OCI-LY7 (cell line): ENCODE results near the gene VPS26B. TPM values are rescaled to one million over a fixed set of nuclear protein-coding genes. Genes with fewer than 3 reads are reported as not detected.

ENCODE experiments used
- BruUV-seq: library from RNA; stranded (reverse); fragments of 400-500 nt; replicated peaks from 2 replicates; lab custom pipeline; 2021; lab: Mats Ljungman, UMichigan
- CTCF ChIA-PET: fragments of 300-600 bp; sonication (Branson Sonifier 250); formaldehyde crosslinking; loops from one replicate; lab custom pipeline; 2022; ENCODE audit warnings: antibody characterized with exemption; ENCODE audit not compliant: unreplicated experiment; lab: Charles Lee
- POLR2A ChIA-PET: fragments of 300-600 bp; sonication (Branson Sonifier 250); formaldehyde crosslinking; loops from one replicate; lab custom pipeline; 2022; ENCODE audit warnings: antibody characterized with exemption; lab: Charles Lee
- DNase-seq: peaks from one replicate; pipeline ENCODE4 v3.0.0-alpha.2; 2015; ENCODE audit warnings: low spot score
- H2AFZ ChIP-seq: fragments of 200-600 bp; sonication (generic), shearing (Covaris generic); 2 replicates; pipeline ENCODE4 v1.6.1; 2014; ENCODE audit warnings: mild to moderate bottlenecking, antibody characterized with exemption, low read length, moderate library complexity
- H3K27ac ChIP-seq: fragments of 200-600 bp; sonication (generic); 2 replicates; pipeline ENCODE4 v1.5.1; 2014; ENCODE audit warnings: mixed run types, low read depth, mild to moderate bottlenecking, moderate library complexity, low read length, inconsistent platforms; ENCODE audit not compliant: poor library complexity, severe bottlenecking
- H3K36me3 ChIP-seq: fragments of 200-600 bp; sonication (generic); 2 replicates; pipeline ENCODE4 v1.6.1; 2014; ENCODE audit warnings: mild to moderate bottlenecking, antibody characterized with exemption, low read length, moderate library complexity, mixed read lengths; ENCODE audit not compliant: insufficient read depth
- H3K4me1 ChIP-seq: fragments of 200-600 bp; sonication (generic); 2 replicates; pipeline ENCODE4 v1.5.1; 2014; ENCODE audit warnings: mild to moderate bottlenecking, low read length; ENCODE audit not compliant: insufficient read depth, poor library complexity, severe bottlenecking
- H3K4me2 ChIP-seq: fragments of 200-600 bp; sonication (generic); 2 replicates; pipeline ENCODE4 v1.6.1; 2014; ENCODE audit warnings: mild to moderate bottlenecking, low read length
- H3K4me3 ChIP-seq: fragments of 200-600 bp; sonication (generic); 2 replicates; pipeline ENCODE4 v1.5.1; 2014; ENCODE audit warnings: mild to moderate bottlenecking, low read depth, low read length; ENCODE audit not compliant: poor library complexity, severe bottlenecking
- H3K79me2 ChIP-seq: fragments of 200-600 bp; sonication (generic); 2 replicates; pipeline ENCODE4 v1.6.1; 2016; ENCODE audit warnings: low read depth, mild to moderate bottlenecking, low read length, moderate library complexity, mixed read lengths; ENCODE audit not compliant: insufficient read depth
- H3K9me2 ChIP-seq: fragments of 200-600 bp; sonication (generic); 2 replicates; pipeline ENCODE4 v1.6.1; 2016; ENCODE audit warnings: mild to moderate bottlenecking, low read length, mixed read lengths; ENCODE audit not compliant: insufficient read depth
- H3K9me3 ChIP-seq: fragments of 200-600 bp; sonication (generic); 2 replicates; pipeline ENCODE4 v1.6.1; 2014; ENCODE audit warnings: mild to moderate bottlenecking, mixed run types, low read length, mixed read lengths
- H4K20me1 ChIP-seq: fragments of 200-600 bp; sonication (generic); 2 replicates; pipeline ENCODE4 v1.6.1; 2014; ENCODE audit warnings: mild to moderate bottlenecking, antibody characterized with exemption, low read length, moderate library complexity, mixed read lengths; ENCODE audit not compliant: insufficient read depth
- CTCF ChIP-seq: fragments of 200-600 bp; sonication (generic); conservative IDR thresholded peaks from 2 replicates; pipeline ENCODE4 v1.5.1; 2014; ENCODE audit warnings: mild to moderate bottlenecking, antibody characterized with exemption, low read length, moderate library complexity, mixed read lengths
- EZH2phosphoT487 ChIP-seq: fragments of 200-600 bp; sonication (generic); IDR thresholded peaks from 2 replicates; pipeline ENCODE4 v1.6.1; 2018; ENCODE audit warnings: low read depth, borderline replicate concordance, mild to moderate bottlenecking, mixed run types, antibody characterized with exemption, low read length, moderate library complexity, mixed read lengths
- intact Hi-C: fragments of 100-400 bp; cut with micrococcal nuclease; formaldehyde crosslinking; loops from one replicate; pipeline ENCODE4 v1.10.0; 2022; ENCODE audit not compliant: unreplicated experiment
- total RNA-seq, 2 experiments: library from RNA; depleted of rRNA in 1 of 2; stranded (reverse); fragments of >200 nt in 1 of 2; shearing (Covaris generic) in 1 of 2; gene quantifications; 2 replicates each; pipeline ENCODE4 v1.2.3, GENCODE V29; 2014 to 2022

VPS26B gene
- total RNA-seq, 2 experiments from 2014 or later: 24.9 to 25.1 TPM

- no peaks in the 10 kb centered on the region for H3K4me1 ChIP-seq
- H4K20me1 ChIP-seq: no peaks in the 10 kb centered on the region
- no peaks in the 10 kb centered on the region for H3K9me2 ChIP-seq
- no peak overlapping the region for H2AFZ ChIP-seq
- H3K27ac ChIP-seq: no peak overlapping the region
- TF ChIP-seq EZH2phosphoT487 (no peak), CTCF (no peak)
- CTCF ChIA-PET: no interaction called here
- no peaks in the 10 kb centered on the region for H3K36me3 ChIP-seq
- H3K79me2 ChIP-seq: no peaks in the 10 kb centered on the region
- POLR2A ChIA-PET: interaction anchor here (0.6 to 0.8 kb wide), 2 partner anchors 19 to 152 kb away, joined by 4 to 5 read pairs; no protein-coding TSS in a partner anchor
- H3K4me2 ChIP-seq: no peak overlapping the region
- DNase-seq: no peak
- H3K4me3 ChIP-seq: no peak overlapping the region
- intact Hi-C loops: no loop called here
- no peaks in the 10 kb centered on the region for H3K9me3 ChIP-seq
- no TSS peak for BruUV-seq
These were observed 47.5 kb downstream of the VPS26B start for GRCh38 chr11:134271978-134272377.

- no peaks in the 10 kb centered on the region for H3K79me2 ChIP-seq
- BruUV-seq: no TSS peak
- H3K27ac ChIP-seq: no peak overlapping the region
- no peaks in the 10 kb centered on the region for H3K36me3 ChIP-seq
- H3K4me3 ChIP-seq: no peak overlapping the region
- H3K4me2 ChIP-seq: no peak overlapping the region
- CTCF ChIA-PET: no interaction called here
- H3K4me1 ChIP-seq: no peaks in the 10 kb centered on the region
- no peak overlapping the region for H2AFZ ChIP-seq
- no peaks in the 10 kb centered on the region for H4K20me1 ChIP-seq
- POLR2A ChIA-PET: interaction anchor here (0.6 to 0.8 kb wide), 2 partner anchors 19 to 153 kb away, joined by 4 to 5 read pairs; no protein-coding TSS in a partner anchor
- no peak for DNase-seq
- intact Hi-C loops: no loop called here
- no peaks in the 10 kb centered on the region for H3K9me2 ChIP-seq
- H3K9me3 ChIP-seq: no peaks in the 10 kb centered on the region
- TF ChIP-seq CTCF (no peak), EZH2phosphoT487 (no peak)
These were observed 48.2 kb downstream of the VPS26B start for GRCh38 chr11:134272381-134273316.

GRCh38 chr11:134273317-134273712 is 48.8 kb downstream of the VPS26B start:
- TF ChIP-seq CTCF (no peak), EZH2phosphoT487 (no peak)
- H3K9me3 ChIP-seq: no peaks in the 10 kb centered on the region
- intact Hi-C loops: no loop called here
- no peaks in the 10 kb centered on the region for H3K4me1 ChIP-seq
- no peaks in the 10 kb centered on the region for H4K20me1 ChIP-seq
- H3K4me3 ChIP-seq: no peak overlapping the region
- ChIA-PET CTCF (no interaction called here), POLR2A (no interaction called here)
- H3K36me3 ChIP-seq: no peaks in the 10 kb centered on the region
- no peaks in the 10 kb centered on the region for H3K9me2 ChIP-seq
- no peak for DNase-seq
- no peak overlapping the region for H3K27ac ChIP-seq
- H2AFZ ChIP-seq: no peak overlapping the region
- no peaks in the 10 kb centered on the region for H3K79me2 ChIP-seq
- no TSS peak for BruUV-seq
- no peak overlapping the region for H3K4me2 ChIP-seq
